PC-3 (cell line): ENCODE data around the gene ARHGAP26.

Source experiments
- EZH2 ChIP-seq: fragments of 300-600 bp; sonication (generic); IDR thresholded peaks from one replicate; pipeline ENCODE4 v1.6.1; 2017; ENCODE audit warnings: antibody characterized with exemption, mild to moderate bottlenecking, low read length; ENCODE audit not compliant: unreplicated experiment
- TF ChIP-seq, protein P1 (sequence below): fragments of 300-600 bp; sonication (generic); conservative IDR thresholded peaks from 2 replicates; pipeline ENCODE4 v1.5.1; 2017; ENCODE audit warnings: antibody characterized with exemption, low read depth, mild to moderate bottlenecking, low read length

DNA sequence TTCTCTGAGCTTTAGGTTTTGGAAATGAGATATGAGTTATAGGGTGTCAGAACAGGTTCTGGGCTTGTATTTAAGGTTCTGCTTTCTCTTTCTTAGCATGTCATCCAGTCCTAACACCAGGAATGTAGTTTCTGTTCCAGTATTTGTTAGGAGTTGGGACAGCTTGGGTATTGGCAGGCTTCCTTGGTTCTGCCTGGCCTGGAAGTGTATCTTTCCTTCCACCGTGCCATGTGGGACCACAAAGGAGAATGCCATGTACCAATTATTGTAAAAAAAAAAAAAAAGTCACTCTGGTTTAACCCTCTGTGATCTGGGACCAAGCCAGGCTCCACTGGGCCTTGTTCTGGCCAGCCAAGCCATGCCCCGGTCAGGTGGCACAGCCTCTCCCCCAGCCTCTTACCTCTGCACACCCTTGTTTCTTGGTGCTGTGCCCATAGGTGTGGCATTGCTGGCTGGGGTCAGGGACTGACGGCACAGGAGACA is 47.8 kb downstream of the ARHGAP26 start:
- TF ChIP-seq, protein P1, sequence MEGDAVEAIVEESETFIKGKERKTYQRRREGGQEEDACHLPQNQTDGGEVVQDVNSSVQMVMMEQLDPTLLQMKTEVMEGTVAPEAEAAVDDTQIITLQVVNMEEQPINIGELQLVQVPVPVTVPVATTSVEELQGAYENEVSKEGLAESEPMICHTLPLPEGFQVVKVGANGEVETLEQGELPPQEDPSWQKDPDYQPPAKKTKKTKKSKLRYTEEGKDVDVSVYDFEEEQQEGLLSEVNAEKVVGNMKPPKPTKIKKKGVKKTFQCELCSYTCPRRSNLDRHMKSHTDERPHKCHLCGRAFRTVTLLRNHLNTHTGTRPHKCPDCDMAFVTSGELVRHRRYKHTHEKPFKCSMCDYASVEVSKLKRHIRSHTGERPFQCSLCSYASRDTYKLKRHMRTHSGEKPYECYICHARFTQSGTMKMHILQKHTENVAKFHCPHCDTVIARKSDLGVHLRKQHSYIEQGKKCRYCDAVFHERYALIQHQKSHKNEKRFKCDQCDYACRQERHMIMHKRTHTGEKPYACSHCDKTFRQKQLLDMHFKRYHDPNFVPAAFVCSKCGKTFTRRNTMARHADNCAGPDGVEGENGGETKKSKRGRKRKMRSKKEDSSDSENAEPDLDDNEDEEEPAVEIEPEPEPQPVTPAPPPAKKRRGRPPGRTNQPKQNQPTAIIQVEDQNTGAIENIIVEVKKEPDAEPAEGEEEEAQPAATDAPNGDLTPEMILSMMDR: no peak
- TF ChIP-seq EZH2: no peak
